Natural killer cell (primary cell): Measurements from ENCODE around the gene EFCAB8. TPM values are rescaled to one million over a fixed set of nuclear protein-coding genes. Genes with fewer than 3 reads are reported as not detected.

ENCODE experiments used
- ATAC-seq, 3 donors: fragments of 150-1000 bp in 2 of 3; fragments of 200-7000 bp in 1 of 3; cut with Tn5 transposase; 1 replicate in 1 of 3; 2 replicates in 2 of 3; pipeline ENCODE4 v1.10.0; 2021; ENCODE audit warnings: mild to moderate bottlenecking in 2 of 3, moderate library complexity in 2 of 3
- DNase-seq, 2 donors: peaks; one replicate each; pipeline versions ENCODE4 v3.0.0 to v3.0.0-alpha.2; 2013 to 2021; ENCODE audit warnings: mixed read lengths in 1 of 2
- H3K27ac ChIP-seq: one replicate; pipeline ENCODE4 v1.5.1; 2013; ENCODE audit warnings: mild to moderate bottlenecking, low read length
- H3K27me3 ChIP-seq: one replicate; pipeline ENCODE4 v1.6.1; 2013; ENCODE audit warnings: low read length; ENCODE audit not compliant: control insufficient read depth, insufficient read depth
- H3K36me3 ChIP-seq: one replicate; pipeline ENCODE4 v1.6.1; 2013; ENCODE audit warnings: low read length; ENCODE audit not compliant: control insufficient read depth, insufficient read depth
- H3K4me1 ChIP-seq: one replicate; pipeline ENCODE4 v1.6.1; 2013; ENCODE audit warnings: low read length; ENCODE audit not compliant: control insufficient read depth, insufficient read depth
- H3K4me3 ChIP-seq: one replicate; pipeline ENCODE4 v1.5.1; 2013; ENCODE audit warnings: low read length
- H3K9me3 ChIP-seq: one replicate; pipeline ENCODE4 v1.6.1; 2013; ENCODE audit warnings: low read length; ENCODE audit not compliant: control insufficient read depth, insufficient read depth
- H3K27ac Mint-ChIP-seq, 2 donors: one replicate each; pipeline ENCODE4 v1.8.0; 2022; ENCODE audit warnings: mild to moderate bottlenecking in 2 of 2, mixed read lengths in 2 of 2, moderate library complexity in 1 of 2
- H3K27me3 Mint-ChIP-seq, 2 donors: one replicate each; pipeline ENCODE4 v1.8.0; 2022; ENCODE audit warnings: low read depth in 2 of 2, mixed read lengths in 2 of 2
- H3K36me3 Mint-ChIP-seq: one replicate; pipeline ENCODE4 v1.8.0; 2022; ENCODE audit warnings: mixed read lengths
- H3K4me1 Mint-ChIP-seq, 2 donors: one replicate each; pipeline ENCODE4 v1.8.0; 2022; ENCODE audit warnings: mixed read lengths in 2 of 2
- H3K4me3 Mint-ChIP-seq: one replicate; pipeline ENCODE4 v1.8.0; 2022; ENCODE audit warnings: mild to moderate bottlenecking, moderate library complexity, mixed read lengths
- H3K9me3 Mint-ChIP-seq, 2 donors: one replicate each; pipeline ENCODE4 v1.8.0; 2022; ENCODE audit warnings: mixed read lengths in 2 of 2
- WGBS: methylation state at CpG from one replicate; pipeline ENCODE4 v1.1.7; 2013; ENCODE audit warnings: missing lambda C conversion rate; ENCODE audit not compliant: insufficient coverage; 5-methylcytosine and 5-hydroxymethylcytosine counted together
- intact Hi-C: fragments of 100-400 bp; cut with micrococcal nuclease; formaldehyde crosslinking; loops from one replicate; pipeline ENCODE4 v1.14.2; 2022
- total RNA-seq, 4 donors: library from RNA; stranded (reverse); fragments of 120-200 nt in 1 of 4; gene quantifications; one replicate each; pipeline versions ENCODE4 v1.2.3 to v1.2.4, GENCODE V29; 2013 to 2022
- TF ChIP-seq, protein P1 (sequence below): fragments of 200-600 bp; IDR thresholded peaks from one replicate; pipeline ENCODE4 v1.8.0; 2022; ENCODE audit warnings: antibody characterized with exemption

The EFCAB8 gene
- total RNA-seq, 3 donors from 2014 or later (not counting 1 experiment from before 2014, with no cell fraction given), result 1.2 to 2.9 (median 2.3) TPM

DNA sequence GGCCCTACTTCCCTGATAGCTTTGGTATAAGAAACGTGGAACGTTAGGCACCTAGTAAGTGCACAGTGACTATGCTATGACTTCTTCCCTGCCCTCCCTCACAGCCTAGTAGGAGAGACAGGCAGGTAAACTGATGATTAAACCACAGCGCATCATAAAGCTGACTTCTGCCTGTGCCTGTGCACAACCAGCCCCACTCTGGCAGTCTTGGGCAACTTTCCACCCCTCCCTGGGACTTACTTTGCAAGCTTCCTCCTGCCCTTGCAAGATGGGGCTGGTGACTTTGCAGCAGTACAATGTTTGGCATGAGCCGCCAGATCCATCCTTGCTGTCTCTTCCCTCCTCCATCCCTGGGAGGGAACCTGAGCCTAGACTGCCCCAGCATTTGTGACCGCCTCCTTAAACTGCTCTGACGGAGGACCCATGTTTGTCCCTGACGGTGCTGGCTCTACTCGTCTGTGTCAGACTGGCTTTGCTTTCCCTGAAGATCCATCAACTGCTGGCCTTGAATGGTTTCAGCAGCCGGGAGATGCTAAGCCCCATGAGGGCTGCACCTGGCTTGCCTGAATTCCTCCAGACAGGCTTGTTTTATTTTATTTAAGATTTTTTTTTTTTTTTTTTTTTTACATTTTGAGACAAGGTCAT, 36.1 kb downstream of the EFCAB8 start:
- intact Hi-C loops, result no loop called here
- H3K9me3 Mint-ChIP-seq, result no peaks in the 10 kb centered on the region
- no peaks in the 10 kb centered on the region for H3K27me3 Mint-ChIP-seq
- TF ChIP-seq, protein P1, sequence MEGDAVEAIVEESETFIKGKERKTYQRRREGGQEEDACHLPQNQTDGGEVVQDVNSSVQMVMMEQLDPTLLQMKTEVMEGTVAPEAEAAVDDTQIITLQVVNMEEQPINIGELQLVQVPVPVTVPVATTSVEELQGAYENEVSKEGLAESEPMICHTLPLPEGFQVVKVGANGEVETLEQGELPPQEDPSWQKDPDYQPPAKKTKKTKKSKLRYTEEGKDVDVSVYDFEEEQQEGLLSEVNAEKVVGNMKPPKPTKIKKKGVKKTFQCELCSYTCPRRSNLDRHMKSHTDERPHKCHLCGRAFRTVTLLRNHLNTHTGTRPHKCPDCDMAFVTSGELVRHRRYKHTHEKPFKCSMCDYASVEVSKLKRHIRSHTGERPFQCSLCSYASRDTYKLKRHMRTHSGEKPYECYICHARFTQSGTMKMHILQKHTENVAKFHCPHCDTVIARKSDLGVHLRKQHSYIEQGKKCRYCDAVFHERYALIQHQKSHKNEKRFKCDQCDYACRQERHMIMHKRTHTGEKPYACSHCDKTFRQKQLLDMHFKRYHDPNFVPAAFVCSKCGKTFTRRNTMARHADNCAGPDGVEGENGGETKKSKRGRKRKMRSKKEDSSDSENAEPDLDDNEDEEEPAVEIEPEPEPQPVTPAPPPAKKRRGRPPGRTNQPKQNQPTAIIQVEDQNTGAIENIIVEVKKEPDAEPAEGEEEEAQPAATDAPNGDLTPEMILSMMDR, result no peak
- peaks cover 0 to 7% of the 10 kb centered on the region in 2 donors for H3K4me1 Mint-ChIP-seq
- ATAC-seq (no peak), DNase-seq (no peak)
- Histone ChIP-seq H3K4me1 (peaks cover 5% of the 10 kb centered on the region), H3K4me3 (no peak overlapping the region), H3K9me3 (no peaks in the 10 kb centered on the region), H3K27ac (no peak overlapping the region), H3K27me3 (no peaks in the 10 kb centered on the region), H3K36me3 (no peaks in the 10 kb centered on the region)
- H3K27ac Mint-ChIP-seq, result no peak overlapping the region
- no peak overlapping the region for H3K4me3 Mint-ChIP-seq
- 96% methylated on average over 9 of the region's 9 CpGs for WGBS
- H3K36me3 Mint-ChIP-seq, result no peaks in the 10 kb centered on the region

DNA sequence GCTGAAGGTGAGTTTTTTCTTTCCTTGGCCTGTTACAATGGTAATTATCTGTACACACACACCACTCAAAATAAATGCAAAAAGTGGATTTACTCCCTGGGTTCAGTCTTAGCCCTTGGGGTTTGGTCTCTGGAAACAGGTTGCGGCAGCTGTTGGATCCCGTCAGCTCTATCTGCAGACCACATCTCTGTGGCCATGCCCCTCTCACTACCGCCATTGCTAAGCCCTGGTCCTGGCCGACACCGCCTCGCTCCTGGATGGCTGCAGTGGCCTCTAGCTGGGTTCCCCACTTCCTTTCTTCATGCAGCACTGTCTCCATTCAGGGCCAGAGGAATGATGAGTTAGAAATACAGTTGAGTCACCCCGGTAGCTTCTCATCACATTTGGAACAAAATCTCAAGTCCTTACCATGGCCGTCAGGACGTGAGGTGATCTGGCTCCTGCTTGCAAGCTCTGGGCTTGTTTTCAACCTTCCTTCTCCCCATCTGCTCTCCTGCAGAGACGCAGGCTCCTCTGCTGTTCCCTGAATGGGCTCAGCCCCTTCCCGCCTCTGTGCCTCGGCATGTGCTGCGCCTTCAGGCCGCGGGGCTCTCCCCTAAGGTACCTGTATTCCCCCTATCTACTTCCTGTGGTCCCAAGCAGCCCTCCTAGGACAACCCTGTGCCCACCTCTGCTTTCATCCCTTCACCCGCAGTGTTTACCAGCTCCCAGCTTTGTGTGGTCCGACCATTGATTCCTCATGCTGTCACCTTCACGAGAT, 38.0 kb downstream of the EFCAB8 start:
- H3K4me1 ChIP-seq, result peaks cover 5% of the 10 kb centered on the region
- H3K9me3 Mint-ChIP-seq, result no peaks in the 10 kb centered on the region
- H3K4me1 Mint-ChIP-seq, result peaks cover 0 to 7% of the 10 kb centered on the region in 2 donors
- TF ChIP-seq, protein P1, result no peak
- H3K9me3 ChIP-seq, result no peaks in the 10 kb centered on the region
- H3K27ac ChIP-seq, result no peak overlapping the region
- no peak overlapping the region for H3K27ac Mint-ChIP-seq
- H3K36me3 Mint-ChIP-seq, result no peaks in the 10 kb centered on the region
- intact Hi-C loops, result no loop called here
- H3K27me3 Mint-ChIP-seq, result no peaks in the 10 kb centered on the region
- no peaks in the 10 kb centered on the region for H3K36me3 ChIP-seq
- ATAC-seq (no peak), DNase-seq (no peak)
- no peak overlapping the region for H3K4me3 ChIP-seq
- WGBS, result 65% methylated on average over 18 of the region's 18 CpGs
- no peaks in the 10 kb centered on the region for H3K27me3 ChIP-seq
- H3K4me3 Mint-ChIP-seq, result no peak overlapping the region

DNA sequence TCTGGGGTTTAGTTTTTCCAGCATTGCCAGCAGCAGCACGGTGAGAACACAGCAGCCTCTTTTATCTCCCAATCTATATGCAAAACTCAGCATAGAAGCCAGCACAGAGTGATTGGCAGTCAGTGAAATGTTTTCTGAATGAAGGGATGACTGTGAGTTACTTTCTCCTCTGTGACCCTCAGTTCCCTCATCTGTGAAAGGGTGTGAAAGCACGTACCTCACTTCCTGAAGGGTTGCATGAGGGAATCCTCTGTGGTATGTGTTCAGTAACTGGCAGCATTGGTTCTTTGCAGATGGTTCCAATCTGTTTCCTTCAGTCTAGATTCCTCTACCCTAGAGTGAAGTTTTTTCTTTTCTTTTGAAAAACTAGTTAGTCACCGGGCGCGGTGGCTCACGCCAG, 40.0 kb downstream of the EFCAB8 start:
- H3K4me1 Mint-ChIP-seq, result peaks cover 6 to 14% of the 10 kb centered on the region in 2 donors
- no peaks in the 10 kb centered on the region for H3K9me3 Mint-ChIP-seq
- Histone ChIP-seq H3K36me3 (no peaks in the 10 kb centered on the region), H3K4me1 (peaks cover 10% of the 10 kb centered on the region), H3K9me3 (no peaks in the 10 kb centered on the region), H3K27ac (no peak overlapping the region), H3K27me3 (no peaks in the 10 kb centered on the region), H3K4me3 (no peak overlapping the region)
- no peak for ATAC-seq
- no peaks in the 10 kb centered on the region for H3K27me3 Mint-ChIP-seq
- TF ChIP-seq, protein P1, result no peak
- intact Hi-C loops, result no loop called here
- H3K27ac Mint-ChIP-seq, result no peak overlapping the region
- no peaks in the 10 kb centered on the region for H3K36me3 Mint-ChIP-seq
- DNase-seq, result no peak
- WGBS, result 56% methylated on average over 3 of the region's 6 CpGs
- H3K4me3 Mint-ChIP-seq, result no peak overlapping the region
